Myocyte (in vitro differentiated cells): Measurements from ENCODE around the gene ARHGEF6. TPM values are rescaled to one million over a fixed set of nuclear protein-coding genes. Genes with fewer than 3 reads are reported as not detected.
"Not testable (repeated sequence)": the region's sequence is repeated elsewhere in the genome, so short reads cannot be mapped to it uniquely, and the experiment has no call there.

ENCODE experiments used
- DNase-seq: peaks from one replicate; pipeline ENCODE4 v3.0.0-alpha.2; 2012; ENCODE audit warnings: low read depth
- polyA plus RNA-seq: library from polyadenylated mRNA; unstranded; fragments of >200 nt; gene quantifications from one replicate; pipeline ENCODE4 v1.2.1, GENCODE V29; 2012; ENCODE audit warnings: missing spikeins
- total RNA-seq: library from RNA; depleted of rRNA; stranded (reverse); fragments of >200 nt; gene quantifications from 2 replicates; pipeline ENCODE4 v1.2.3, GENCODE V29; 2014

The ARHGEF6 gene
- 59.1 and 65.5 TPM in 2 replicates for total RNA-seq
- polyA plus RNA-seq, result 17.3 TPM

DNA sequence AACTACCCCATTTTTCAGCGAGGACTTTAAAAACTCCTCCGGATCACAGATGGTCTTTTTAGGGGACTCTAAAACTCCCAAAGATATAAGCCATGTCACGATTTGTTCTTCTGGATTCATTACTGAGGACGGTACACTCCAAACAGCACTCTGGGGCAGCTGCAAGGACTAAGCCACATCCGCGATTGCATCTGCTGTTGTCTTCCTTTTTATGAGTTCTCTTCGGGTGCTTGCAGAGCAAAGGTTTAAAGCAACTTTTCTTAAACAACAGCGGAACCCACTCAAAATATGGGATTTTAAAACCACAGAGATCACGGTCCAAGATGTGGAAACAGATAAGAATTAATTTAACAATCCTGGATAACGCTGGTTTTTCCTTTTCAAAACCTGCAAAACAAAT, at the start of gene ARHGEF6:
ARHGEF6 (minus strand) TSS at position 170 of the 400 bp plus-strand sequence; CDS start at position 120, 50 bp downstream.
- DNase-seq, result peak; percentile 58

DNA sequence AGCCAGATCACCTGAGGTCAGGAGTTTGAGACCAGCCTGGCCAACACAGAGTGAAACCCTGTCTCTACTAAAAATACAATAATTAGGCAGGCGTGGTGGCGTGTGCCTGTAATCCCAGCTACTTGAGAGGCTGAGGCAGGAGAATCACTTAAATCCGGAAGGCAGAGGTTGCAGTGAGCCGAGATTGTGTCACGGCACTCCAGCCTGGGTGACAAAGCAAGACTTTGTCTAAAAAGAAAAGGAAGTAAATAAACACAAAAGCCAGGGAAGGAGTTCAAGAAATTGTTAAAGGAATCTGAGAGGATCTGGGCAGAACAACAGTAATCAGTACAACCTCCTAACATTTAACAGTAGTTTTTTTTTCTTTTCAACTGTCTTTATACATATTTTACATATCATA, 48.7 kb upstream of the ARHGEF6 start:
- no peak for DNase-seq

GRCh38 chrX:136828830-136829229, 48.1 kb upstream of the ARHGEF6 start:
- no peak for DNase-seq

DNA sequence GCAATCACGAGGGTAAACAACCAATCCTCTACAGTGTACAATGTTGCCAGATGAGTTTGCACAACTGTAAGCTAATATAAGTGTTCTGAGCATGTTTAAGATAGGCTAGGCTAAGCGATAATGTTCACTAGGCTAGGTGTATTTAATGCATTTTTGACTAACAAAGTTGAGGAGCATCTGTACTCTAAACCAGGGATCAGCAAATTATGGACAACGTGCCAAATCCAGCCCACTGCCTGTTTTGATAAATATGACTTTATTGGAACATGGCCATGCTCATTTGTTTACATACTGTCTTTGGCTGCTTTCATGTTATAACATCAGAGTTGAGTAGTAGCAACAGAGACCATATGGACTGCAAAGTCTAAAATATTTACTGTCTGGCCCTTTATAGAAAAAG, 46.3 kb upstream of the ARHGEF6 start:
- DNase-seq, result no peak

DNA sequence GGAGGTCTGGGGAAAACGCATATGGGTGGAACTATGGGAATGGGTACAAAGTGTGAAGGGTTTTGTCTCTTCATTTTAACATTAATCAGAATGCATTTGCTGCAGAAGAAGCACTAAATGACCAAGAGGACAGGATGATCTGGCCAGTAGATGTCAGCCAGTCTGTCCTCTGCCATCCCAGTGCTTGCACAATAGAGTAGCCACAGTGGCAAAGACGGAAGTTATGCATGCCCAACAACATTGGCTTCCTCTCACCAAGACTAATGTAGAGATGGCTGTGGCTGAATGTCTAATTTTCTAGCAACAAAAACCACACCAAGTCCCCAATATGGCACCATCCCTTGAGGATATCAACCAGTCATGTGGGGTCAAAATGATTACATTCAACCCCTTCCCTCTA, 45.0 kb upstream of the ARHGEF6 start:
- DNase-seq, result no peak

DNA sequence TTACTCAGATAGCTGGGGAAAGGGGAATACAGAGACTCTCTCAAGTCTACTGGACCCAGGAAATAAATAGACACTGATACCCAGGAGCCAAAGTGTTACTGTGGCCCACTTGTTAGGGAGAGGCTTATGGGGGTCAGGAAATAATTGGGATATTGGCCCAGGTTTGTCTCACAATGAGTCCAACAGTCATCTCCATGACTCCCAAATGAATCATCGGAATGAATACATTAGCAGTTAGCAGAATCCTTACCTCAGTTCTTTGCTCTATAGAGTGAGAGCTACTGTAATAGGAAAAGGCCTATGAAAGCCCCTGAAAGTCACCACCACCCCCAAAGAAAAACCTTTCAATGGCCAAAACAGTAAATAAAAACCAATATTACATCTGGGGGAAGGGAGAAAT, 42.4 kb upstream of the ARHGEF6 start:
- no peak for DNase-seq

DNA sequence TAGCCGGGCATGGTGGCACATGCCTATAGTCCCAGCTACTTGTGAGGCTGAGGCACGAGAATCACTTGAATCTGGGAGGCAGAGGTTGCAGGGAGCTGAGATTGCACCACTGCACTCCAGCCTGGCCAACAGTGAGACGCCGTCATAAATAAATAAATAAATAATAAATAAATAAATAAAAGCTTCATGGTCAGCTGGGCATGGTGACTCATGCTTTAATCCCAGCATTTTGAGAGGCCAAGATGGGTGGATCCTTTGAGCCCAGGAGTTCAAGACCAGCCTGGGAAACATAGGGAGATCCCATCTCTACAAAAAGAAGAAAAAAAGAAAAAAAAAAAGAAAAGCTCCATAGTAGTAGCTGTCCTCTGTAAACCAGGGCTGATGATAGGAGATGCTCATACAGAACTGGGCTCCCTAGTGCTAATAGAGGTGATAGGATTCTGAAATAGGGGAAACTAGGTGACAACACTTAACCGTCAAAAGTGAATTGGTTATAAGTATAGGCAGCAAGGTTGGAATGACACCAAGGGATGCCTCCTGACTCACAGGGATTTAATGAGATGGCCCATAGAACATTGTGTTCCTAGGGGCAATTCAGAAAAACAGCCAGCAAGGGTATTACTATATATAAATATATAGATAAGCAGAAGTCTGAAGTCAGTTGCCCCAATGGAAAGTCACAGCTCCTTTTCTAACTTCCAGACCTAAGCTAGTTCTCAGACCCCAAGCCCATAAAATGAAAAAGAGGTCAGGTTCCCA, 41.8 kb upstream of the ARHGEF6 start:
- no peak for DNase-seq

DNA sequence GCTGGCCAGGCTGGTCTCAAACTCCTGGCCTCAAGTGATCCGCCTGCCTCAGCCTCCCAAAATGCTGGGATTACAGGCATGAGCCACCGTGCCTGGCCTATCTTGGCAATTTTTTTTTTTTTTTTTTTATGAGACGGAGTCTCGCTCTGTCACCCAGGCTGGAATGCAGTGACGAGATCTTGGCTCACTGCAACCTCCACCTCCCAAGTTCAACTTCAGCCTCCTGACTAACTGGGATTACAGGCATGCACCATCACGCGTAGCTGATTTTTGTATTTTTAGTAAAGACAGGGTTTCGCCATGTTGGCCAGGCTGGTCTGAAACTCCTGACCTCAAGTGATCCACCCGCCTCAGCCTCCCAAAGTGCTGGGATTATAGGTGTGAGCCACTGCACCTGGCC, 39.0 kb upstream of the ARHGEF6 start:
- not testable (repeated sequence) for DNase-seq

DNA sequence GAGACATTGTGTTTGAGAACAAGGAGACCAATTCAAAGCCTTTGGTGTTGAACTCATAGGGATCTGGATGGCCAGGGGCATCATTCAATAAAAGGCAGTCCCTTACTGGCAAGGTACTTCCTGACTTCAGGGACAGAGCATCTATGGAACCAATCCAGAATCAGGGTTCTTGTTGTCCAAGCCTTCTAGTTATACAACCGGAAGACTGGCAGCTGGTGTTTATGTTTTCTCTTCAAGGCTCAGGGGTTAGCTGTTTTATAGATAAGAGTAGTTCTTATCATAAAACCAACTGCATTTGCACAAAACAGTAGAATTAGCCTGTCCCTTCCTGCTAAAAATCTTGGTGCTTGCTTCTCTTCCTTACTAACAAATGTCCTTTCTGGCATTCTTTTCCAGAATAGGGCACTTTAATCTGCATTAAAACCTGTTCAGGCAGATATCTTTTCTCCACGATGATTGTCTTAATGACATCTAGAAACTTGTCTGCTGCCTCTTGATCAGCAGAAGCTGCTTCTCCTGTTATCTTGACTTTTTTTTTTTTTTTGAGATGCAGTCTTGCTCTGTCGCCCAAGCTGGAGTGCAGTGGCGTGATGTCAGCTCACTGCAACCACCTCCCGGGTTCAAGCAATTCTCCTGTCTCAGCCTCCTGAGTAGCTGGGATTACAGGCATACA, 38.4 kb upstream of the ARHGEF6 start:
- no peak for DNase-seq

DNA sequence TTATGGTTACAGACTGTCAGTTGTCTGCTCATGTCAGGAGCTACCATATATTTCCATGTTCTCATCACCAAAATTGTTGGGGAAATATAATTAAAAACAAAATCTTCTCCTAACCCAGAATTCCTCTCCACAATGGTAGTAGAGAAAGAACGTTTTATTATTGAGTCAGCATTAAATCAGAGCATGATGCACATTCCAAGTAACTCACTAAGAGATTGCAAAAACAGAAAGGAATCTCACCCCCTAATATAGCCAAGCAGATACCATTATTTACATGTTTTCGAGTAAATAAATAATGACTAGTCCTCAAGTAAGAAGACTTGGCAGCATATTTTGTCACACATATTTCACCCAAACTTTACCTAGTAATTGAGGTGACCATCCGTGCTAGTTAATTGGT, 36.2 kb upstream of the ARHGEF6 start:
- no peak for DNase-seq

GRCh38 chrX:136814847-136815750, 34.4 kb upstream of the ARHGEF6 start:
- DNase-seq, result no peak

- no peak for DNase-seq
Measured at GRCh38 chrX:136812286-136812685, 31.6 kb upstream of the ARHGEF6 start.

GRCh38 chrX:136810493-136810892, 29.8 kb upstream of the ARHGEF6 start:
- no peak for DNase-seq

GRCh38 chrX:136806891-136807410, 26.2 kb upstream of the ARHGEF6 start:
- peak; percentile 73 for DNase-seq

- no peak for DNase-seq
Measured at GRCh38 chrX:136802515-136802914, 21.8 kb upstream of the ARHGEF6 start.

DNA sequence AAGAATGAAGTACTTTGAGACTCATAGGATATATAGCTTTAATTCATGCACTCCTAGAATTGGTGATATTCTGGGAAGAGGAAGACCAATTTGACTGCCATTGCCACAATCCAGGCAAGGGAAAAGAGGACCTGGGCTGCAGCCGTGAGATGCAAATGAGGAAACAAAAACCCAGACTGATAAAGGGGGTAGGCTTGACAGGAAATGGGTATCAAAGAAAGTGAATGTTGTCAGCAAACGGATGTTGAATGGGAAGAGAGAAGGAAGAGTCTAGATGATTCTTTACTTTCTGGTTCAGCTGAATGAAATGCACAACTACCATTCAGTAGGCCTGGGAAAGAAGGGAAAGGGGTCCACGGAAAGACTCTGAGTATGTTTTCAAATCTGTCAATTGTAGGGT, 17.1 kb upstream of the ARHGEF6 start:
- DNase-seq, result no peak

DNA sequence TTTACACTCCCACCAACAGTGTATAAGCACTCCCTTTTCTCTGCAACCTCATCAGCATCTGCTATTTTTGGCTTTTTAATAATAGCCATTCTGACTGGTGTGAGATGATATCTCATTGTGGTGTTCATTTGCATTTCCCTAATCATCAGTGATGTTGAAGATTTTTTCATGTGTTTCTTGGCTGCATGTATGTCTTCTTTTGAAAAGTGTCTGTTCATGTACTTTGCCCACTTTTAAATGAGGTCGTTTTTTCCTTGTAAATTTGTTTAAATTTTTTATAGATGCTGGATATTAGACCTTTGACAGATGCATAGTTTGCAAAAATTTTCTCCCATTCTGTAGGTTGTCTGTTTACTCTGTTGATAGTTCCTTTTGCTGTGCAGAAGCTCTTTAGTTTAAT, 14.4 kb upstream of the ARHGEF6 start:
- not testable (repeated sequence) for DNase-seq

- DNase-seq, result not testable (repeated sequence)
Measured at GRCh38 chrX:136794660-136795059, 13.9 kb upstream of the ARHGEF6 start.

GRCh38 chrX:136794080-136794479, 13.3 kb upstream of the ARHGEF6 start:
- no peak for DNase-seq

GRCh38 chrX:136789856-136790255, 9.1 kb upstream of the ARHGEF6 start:
- no peak for DNase-seq

GRCh38 chrX:136784231-136784630, 3.5 kb upstream of the ARHGEF6 start:
- no peak for DNase-seq

GRCh38 chrX:136783159-136783558, 2.4 kb upstream of the ARHGEF6 start:
- no peak for DNase-seq
